Smooth muscle cell (in vitro differentiated cells): Measurements from ENCODE around the gene MYPN. TPM values are rescaled to one million over a fixed set of nuclear protein-coding genes. Genes with fewer than 3 reads are reported as not detected.

Experiments used
- DNase-seq: peaks from one replicate; lab custom pipeline; 2025; ENCODE audit not compliant: unreplicated experiment; lab: John Stamatoyannopoulos, UW
- H2AFZ ChIP-seq: fragments of 200-600 bp; sonication (generic); 2 replicates; pipeline ENCODE4 v1.6.0; 2016; ENCODE audit warnings: antibody characterized with exemption, low read depth, mild to moderate bottlenecking
- H3F3A ChIP-seq: fragments of 200-600 bp; sonication (generic); 2 replicates; pipeline ENCODE4 v1.6.0; 2017; ENCODE audit warnings: antibody characterized with exemption, low read depth
- H3K27ac ChIP-seq: fragments of 200-600 bp; sonication (generic); 2 replicates; pipeline ENCODE4 v1.5.1; 2016; ENCODE audit warnings: low read depth, mild to moderate bottlenecking
- H3K27me3 ChIP-seq: fragments of 200-600 bp; sonication (generic); 2 replicates; pipeline ENCODE4 v1.6.1; 2016; ENCODE audit warnings: low read depth, mild to moderate bottlenecking
- H3K36me3 ChIP-seq: fragments of 200-600 bp; sonication (generic); 2 replicates; pipeline ENCODE4 v1.5.1; 2016; ENCODE audit warnings: low read depth
- H3K4me1 ChIP-seq: fragments of 200-600 bp; sonication (generic); 2 replicates; pipeline ENCODE4 v1.5.1; 2016; ENCODE audit warnings: low read depth
- H3K4me2 ChIP-seq: fragments of 200-600 bp; sonication (generic); 2 replicates; pipeline ENCODE4 v1.6.0; 2016; ENCODE audit warnings: mild to moderate bottlenecking
- H3K4me3 ChIP-seq: fragments of 200-600 bp; sonication (generic); 2 replicates; pipeline ENCODE4 v1.5.1; 2016; ENCODE audit warnings: mild to moderate bottlenecking
- H3K79me2 ChIP-seq: fragments of 200-600 bp; sonication (generic); 2 replicates; pipeline ENCODE4 v1.6.0; 2016; ENCODE audit warnings: low read depth, mild to moderate bottlenecking
- H3K9ac ChIP-seq: fragments of 200-600 bp; sonication (generic); 2 replicates; pipeline ENCODE4 v1.6.0; 2016; ENCODE audit warnings: low read depth
- H3K9me3 ChIP-seq: fragments of 200-600 bp; sonication (generic); replicated peaks from 2 replicates; pipeline ENCODE4 v1.5.1; 2016; ENCODE audit warnings: low read depth
- H4K20me1 ChIP-seq: fragments of 200-600 bp; sonication (generic); 2 replicates; pipeline ENCODE4 v1.6.0; 2016; ENCODE audit warnings: low read depth
- WGBS: methylation state at CpG from one replicate; pipeline ENCODE4 v1.1.7; 2016; ENCODE audit warnings: low lambda C conversion rate; 5-methylcytosine and 5-hydroxymethylcytosine counted together
- polyA plus RNA-seq: library from polyadenylated mRNA; unstranded; fragments of >200 nt; fragmentation: Nextera tagmentation; extraction: Ambion mirVana; gene quantifications from 2 replicates; pipeline ENCODE4 v1.2.1, GENCODE V29; 2016
- total RNA-seq: library from RNA; depleted of rRNA; stranded (reverse); fragments of >200 nt; gene quantifications from 2 replicates; pipeline ENCODE4 v1.2.3, GENCODE V29; 2014
- TF ChIP-seq, protein P1 (sequence below): fragments of 200-600 bp; sonication (generic); IDR thresholded peaks from 2 replicates; pipeline ENCODE4 v1.5.1; 2017; ENCODE audit warnings: borderline replicate concordance, mild to moderate bottlenecking, antibody characterized with exemption; ENCODE audit not compliant: insufficient read depth, poor library complexity, severe bottlenecking

MYPN gene
- total and polyA plus RNA-seq, 2 experiments from 2014 or later = 0.03 to 0.13 TPM

DNA sequence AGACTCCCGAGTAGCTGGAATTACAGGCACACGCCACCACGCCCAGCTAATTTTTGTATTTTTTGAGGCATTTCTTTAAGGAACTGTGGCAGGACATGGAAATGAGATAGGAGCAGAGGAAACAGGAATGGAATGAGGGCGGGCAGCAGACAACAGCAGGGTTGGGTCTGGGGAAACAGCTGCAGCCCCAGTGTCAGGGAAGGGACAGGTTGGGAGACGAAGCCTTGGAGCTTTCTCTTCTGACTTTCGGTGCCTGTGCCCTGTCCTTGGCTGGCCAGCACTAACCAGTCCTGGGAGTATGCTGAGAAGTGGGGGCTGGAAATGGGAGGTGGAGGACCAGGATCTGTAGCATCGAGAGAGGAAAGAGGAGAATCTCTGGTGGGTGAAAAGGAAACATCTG is 75.3 kb downstream of the MYPN start:
- Histone ChIP-seq H3F3A (no peaks in the 10 kb centered on the region), H4K20me1 (no peaks in the 10 kb centered on the region), H3K4me3 (no peak overlapping the region), H3K4me1 (no peaks in the 10 kb centered on the region), H2AFZ (no peak overlapping the region), H3K79me2 (no peaks in the 10 kb centered on the region), H3K9me3 (no peaks in the 10 kb centered on the region), H3K27ac (no peak overlapping the region), H3K27me3 (peaks cover 12% of the 10 kb centered on the region), H3K9ac (no peak overlapping the region), H3K4me2 (no peak overlapping the region), H3K36me3 (no peaks in the 10 kb centered on the region)
- no peak for DNase-seq
- WGBS = 66% methylated on average over 7 of the region's 7 CpGs
- TF ChIP-seq, protein P1, sequence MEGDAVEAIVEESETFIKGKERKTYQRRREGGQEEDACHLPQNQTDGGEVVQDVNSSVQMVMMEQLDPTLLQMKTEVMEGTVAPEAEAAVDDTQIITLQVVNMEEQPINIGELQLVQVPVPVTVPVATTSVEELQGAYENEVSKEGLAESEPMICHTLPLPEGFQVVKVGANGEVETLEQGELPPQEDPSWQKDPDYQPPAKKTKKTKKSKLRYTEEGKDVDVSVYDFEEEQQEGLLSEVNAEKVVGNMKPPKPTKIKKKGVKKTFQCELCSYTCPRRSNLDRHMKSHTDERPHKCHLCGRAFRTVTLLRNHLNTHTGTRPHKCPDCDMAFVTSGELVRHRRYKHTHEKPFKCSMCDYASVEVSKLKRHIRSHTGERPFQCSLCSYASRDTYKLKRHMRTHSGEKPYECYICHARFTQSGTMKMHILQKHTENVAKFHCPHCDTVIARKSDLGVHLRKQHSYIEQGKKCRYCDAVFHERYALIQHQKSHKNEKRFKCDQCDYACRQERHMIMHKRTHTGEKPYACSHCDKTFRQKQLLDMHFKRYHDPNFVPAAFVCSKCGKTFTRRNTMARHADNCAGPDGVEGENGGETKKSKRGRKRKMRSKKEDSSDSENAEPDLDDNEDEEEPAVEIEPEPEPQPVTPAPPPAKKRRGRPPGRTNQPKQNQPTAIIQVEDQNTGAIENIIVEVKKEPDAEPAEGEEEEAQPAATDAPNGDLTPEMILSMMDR = no peak

DNA sequence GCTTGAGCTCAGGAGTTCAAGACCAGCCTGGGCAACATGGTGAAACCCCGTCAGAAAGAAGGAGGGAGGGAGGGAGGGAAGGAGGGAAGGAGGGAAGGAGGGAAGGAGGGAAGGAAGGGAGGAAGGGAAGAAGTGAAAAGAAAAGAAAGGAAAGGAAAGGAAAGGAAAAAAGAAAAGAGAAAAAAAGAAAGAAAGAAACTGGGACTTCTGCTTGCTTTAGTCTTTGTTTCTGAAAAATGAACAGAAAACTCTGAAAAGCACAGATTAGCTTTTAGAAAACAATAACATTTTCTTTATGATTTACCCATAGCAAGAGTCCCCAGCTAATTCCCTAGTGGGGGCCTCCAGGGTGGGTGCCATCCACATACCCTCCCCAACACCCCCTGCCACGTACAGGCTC is 75.8 kb downstream of the MYPN start:
- TF ChIP-seq, protein P1 = no peak
- no peak overlapping the region for H3K4me3 ChIP-seq
- H3F3A ChIP-seq = no peaks in the 10 kb centered on the region
- no peak overlapping the region for H2AFZ ChIP-seq
- H3K9me3 ChIP-seq = no peaks in the 10 kb centered on the region
- 66% methylated on average over 2 of the region's 2 CpGs for WGBS
- H3K27ac ChIP-seq = no peak overlapping the region
- no peaks in the 10 kb centered on the region for H4K20me1 ChIP-seq
- no peak overlapping the region for H3K4me2 ChIP-seq
- DNase-seq = no peak
- no peaks in the 10 kb centered on the region for H3K79me2 ChIP-seq
- H3K4me1 ChIP-seq = no peaks in the 10 kb centered on the region
- no peak overlapping the region for H3K9ac ChIP-seq
- H3K36me3 ChIP-seq = no peaks in the 10 kb centered on the region
- peaks cover 12% of the 10 kb centered on the region for H3K27me3 ChIP-seq

DNA sequence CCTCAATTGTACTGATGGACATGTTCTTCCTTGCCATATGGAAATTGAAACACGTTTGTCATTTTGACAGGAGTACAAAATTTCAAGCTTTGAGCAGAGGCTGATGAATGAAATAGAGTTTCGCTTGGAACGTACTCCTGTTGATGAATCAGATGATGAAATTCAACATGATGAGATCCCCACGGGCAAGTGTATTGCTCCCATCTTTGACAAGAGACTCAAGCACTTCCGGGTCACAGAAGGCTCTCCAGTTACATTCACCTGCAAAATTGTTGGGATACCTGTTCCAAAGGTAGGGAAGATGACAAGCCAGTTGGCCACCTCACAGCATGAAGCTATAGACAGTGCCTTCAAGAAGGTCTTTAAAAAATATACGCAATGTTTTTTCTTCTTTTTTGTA is 79.5 kb downstream of the MYPN start:
- WGBS = 90% methylated on average over 6 of the region's 6 CpGs
- Histone ChIP-seq H3K27ac (no peak overlapping the region), H3K79me2 (no peaks in the 10 kb centered on the region), H3K4me1 (no peaks in the 10 kb centered on the region), H4K20me1 (no peaks in the 10 kb centered on the region), H3K9me3 (no peaks in the 10 kb centered on the region), H3K27me3 (peaks cover 12% of the 10 kb centered on the region), H3K36me3 (no peaks in the 10 kb centered on the region), H3K4me3 (no peak overlapping the region), H2AFZ (no peak overlapping the region), H3K9ac (no peak overlapping the region), H3K4me2 (no peak overlapping the region), H3F3A (no peaks in the 10 kb centered on the region)
- TF ChIP-seq, protein P1 = no peak
- no peak for DNase-seq

DNA sequence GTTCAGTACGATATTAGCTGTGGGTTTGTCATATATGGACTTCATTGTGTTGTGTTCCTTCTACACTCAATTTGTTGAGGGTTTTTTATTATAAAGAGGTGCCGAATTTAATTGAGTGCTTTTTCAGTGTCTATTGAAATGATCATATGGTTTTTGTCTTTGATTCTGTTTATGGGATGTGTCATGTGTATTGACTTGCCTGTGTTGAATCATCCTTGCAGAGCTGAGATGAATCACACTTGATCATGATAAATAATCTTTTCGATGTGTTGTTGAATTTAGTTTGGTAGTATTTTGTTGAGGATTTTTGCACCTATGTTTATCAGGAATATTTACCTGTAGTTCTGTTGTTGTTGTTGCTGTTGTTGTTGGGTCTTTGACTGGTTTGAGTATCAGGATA is 82.8 kb downstream of the MYPN start:
- no peak overlapping the region for H3K4me2 ChIP-seq
- no peak for DNase-seq
- TF ChIP-seq, protein P1 = no peak
- H3K4me1 ChIP-seq = no peaks in the 10 kb centered on the region
- no peaks in the 10 kb centered on the region for H3K36me3 ChIP-seq
- no peaks in the 10 kb centered on the region for H4K20me1 ChIP-seq
- H3K9ac ChIP-seq = no peak overlapping the region
- no peak overlapping the region for H3K4me3 ChIP-seq
- H3K9me3 ChIP-seq = no peaks in the 10 kb centered on the region
- H2AFZ ChIP-seq = no peak overlapping the region
- H3K27ac ChIP-seq = no peak overlapping the region
- WGBS = 89% methylated on average over 3 of the region's 3 CpGs
- no peaks in the 10 kb centered on the region for H3K79me2 ChIP-seq
- H3F3A ChIP-seq = no peaks in the 10 kb centered on the region
- H3K27me3 ChIP-seq = no peaks in the 10 kb centered on the region
